IPS-18c (cell line): ENCODE measurements around the gene GPC2.
A peak's percentile ranks its signal among the peaks of the same experiment; 100 is the strongest.
"Not testable (repeated sequence)": the region's sequence is repeated elsewhere in the genome, so short reads cannot be mapped to it uniquely, and the experiment has no call there.

Source experiments
- H3K4me3 ChIP-seq: 2 replicates; pipeline ENCODE4 v1.7.0; 2013; ENCODE audit warnings: low read depth, mild to moderate bottlenecking, low read length, moderate library complexity; ENCODE audit not compliant: insufficient read depth
- H3K9me3 ChIP-seq: one replicate; pipeline ENCODE4 v1.6.1; 2013; ENCODE audit warnings: mild to moderate bottlenecking, low read length, moderate library complexity; ENCODE audit not compliant: control insufficient read depth, insufficient read depth

Gene GPC2

DNA sequence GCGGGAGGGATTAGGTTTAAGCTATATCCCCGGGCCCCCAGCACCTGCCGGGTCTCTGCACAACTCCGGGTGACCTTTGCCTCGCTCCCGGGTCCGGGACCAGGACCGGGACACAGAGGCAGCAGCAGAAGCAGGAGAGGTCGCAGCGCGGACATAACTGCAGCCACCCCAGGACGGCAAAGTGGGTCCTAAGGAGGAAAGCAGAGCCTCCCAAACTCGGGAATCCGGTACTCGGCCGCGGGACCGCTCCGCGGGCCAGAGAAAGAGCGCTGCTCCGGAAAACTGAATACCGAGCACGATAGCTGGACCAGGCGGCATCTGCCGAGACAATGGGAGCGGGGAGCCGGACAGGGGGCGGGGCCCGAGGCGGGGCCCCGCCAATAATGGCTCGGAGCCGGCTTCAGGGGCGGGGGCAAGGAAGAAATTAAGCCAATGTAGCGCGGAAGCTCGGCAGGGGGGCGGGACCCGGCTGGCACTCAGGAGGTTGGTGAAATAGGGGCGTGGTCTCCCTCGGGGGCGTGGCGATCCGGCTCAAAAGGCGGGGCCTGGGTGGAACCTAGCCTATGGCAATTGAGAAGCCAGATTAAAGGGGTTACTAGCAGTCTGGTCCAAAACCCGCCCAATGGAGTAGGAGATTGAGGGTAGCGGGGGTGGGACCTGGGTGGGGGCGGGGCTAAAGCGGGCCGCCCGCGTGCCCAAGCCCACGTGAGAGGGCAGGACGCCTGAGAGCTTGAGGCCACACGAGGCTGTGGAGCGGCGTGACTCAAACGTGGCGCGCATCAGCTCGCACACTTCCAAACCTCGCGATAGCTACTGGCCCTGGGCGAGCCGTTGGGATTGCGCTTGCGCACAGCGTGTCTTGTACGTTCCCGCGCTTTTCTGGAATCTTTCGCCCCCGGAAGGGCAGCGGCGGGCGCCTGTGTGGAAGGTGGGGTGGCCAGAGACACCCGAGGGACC is at the start of gene GPC2, which contains the start of gene STAG3:
TSS of gene GPC2 (minus strand) at position 337 of the 957 bp plus-strand sequence. CDS start at position 155, 182 bp downstream.
TSS of gene STAG3 (plus strand) at position 874 of the 957 bp plus-strand sequence. CDS start 2,639 bp downstream, outside the sequence.
- H3K4me3 ChIP-seq: peak within 1 kb of the TSS; percentile 97
- no peaks in the 10 kb centered on the region for H3K9me3 ChIP-seq

GRCh38 chr7:100224891-100225290 is 47.7 kb upstream of the GPC2 start:
- not testable (repeated sequence) for H3K4me3 ChIP-seq, H3K9me3 ChIP-seq

DNA sequence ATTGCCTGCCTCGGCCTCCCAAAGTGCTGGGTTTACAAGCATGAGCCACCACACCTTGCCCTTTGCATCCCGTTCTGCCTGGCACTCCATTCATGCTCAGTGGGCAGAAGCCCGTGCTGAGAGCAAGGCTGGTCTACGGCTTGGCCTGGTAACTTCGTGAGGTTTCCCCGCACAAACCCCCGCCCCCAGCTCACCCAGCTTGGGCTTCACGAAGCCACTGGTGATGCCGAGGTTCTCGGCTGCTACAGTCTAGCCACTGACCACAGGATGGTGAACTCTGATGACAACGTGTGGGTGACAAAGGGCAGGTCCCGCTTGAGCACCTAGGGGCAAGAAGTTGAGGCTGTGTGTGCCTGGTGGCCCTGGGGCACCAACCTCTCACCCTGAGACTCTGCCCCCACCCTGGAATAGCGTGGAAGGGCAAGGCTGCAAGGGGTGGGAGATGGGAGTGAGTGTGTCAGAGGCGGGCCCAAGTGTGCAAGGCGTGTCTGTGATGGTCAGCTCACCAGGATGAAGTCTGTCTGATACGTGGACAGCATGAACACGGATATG is 46.3 kb upstream of the GPC2 start:
- not testable (repeated sequence) for H3K4me3 ChIP-seq, H3K9me3 ChIP-seq

- no peaks in the 10 kb centered on the region for H3K9me3 ChIP-seq
- no peak overlapping the region for H3K4me3 ChIP-seq
Observed at GRCh38 chr7:100222445-100223132, 45.4 kb upstream of the GPC2 start.

GRCh38 chr7:100221767-100222444 is 44.7 kb upstream of the GPC2 start:
- no peak overlapping the region for H3K4me3 ChIP-seq

GRCh38 chr7:100221231-100221718 is 44.1 kb upstream of the GPC2 start:
- H3K9me3 ChIP-seq: no peaks in the 10 kb centered on the region
- no peak overlapping the region for H3K4me3 ChIP-seq

More at GRCh38 chr7:100221767-100222444, 44.7 kb upstream of the GPC2 start:
- H3K9me3 ChIP-seq: no peaks in the 10 kb centered on the region

DNA sequence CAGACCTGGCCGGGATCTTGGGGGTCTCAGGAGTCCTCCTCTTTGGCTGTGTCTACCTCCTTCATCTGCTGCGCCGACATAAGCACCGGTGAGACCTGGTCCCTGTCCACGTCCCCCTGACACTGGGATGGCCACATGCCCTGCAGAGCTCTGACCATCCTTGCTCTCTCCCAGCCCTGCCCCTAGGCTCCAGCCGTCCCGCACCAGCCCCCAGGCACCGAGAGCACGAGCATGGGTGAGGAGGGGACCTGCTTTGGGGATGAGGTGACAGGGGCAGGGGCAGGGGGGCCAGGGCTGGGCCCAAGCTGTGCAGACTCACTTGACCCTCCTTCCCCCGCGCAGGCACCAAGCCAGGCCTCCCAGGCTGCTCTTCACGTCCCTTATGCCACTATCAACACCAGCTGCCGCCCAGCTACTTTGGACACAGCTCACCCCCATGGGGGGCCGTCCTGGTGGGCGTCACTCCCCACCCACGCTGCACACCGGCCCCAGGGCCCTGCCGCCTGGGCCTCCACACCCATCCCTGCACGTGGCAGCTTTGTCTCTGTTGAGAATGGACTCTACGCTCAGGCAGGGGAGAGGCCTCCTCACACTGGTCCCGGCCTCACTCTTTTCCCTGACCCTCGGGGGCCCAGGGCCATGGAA is 43.5 kb upstream of the GPC2 start:
- H3K9me3 ChIP-seq: no peaks in the 10 kb centered on the region
- H3K4me3 ChIP-seq: no peak overlapping the region

DNA sequence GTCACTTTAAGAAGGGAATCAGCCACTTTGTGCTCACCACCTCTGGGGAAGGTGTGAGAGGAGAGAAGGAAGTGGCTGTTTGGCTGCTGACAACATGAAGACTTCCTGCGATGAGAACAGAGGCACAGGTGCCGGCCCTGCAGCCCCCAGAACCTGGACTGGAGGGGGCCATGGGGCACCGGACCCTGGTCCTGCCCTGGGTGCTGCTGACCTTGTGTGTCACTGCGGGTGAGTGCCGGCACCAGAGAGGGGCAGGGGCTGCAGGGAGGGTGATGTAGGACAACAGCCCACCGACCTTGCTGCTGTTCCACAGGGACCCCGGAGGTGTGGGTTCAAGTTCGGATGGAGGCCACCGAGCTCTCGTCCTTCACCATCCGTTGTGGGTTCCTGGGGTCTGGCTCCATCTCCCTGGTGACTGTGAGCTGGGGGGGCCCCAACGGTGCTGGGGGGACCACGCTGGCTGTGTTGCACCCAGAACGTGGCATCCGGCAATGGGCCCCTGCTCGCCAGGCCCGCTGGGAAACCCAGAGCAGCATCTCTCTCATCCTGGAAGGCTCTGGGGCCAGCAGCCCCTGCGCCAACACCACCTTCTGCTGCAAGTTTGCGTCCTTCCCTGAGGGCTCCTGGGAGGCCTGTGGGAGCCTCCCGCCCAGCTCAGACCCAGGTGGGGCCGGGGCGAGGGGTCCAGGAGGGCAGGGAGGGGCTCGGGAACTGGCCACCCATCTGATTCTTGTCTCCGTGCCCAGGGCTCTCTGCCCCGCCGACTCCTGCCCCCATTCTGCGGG is 42.8 kb upstream of the GPC2 start, which contains the start of gene PVRIG:
TSS of gene PVRIG (plus strand) at position 149 of the 785 bp plus-strand sequence. CDS start at position 171, 22 bp downstream.
- H3K4me3 ChIP-seq, H3K9me3 ChIP-seq: not testable (repeated sequence)

GRCh38 chr7:100219271-100219737 is 42.1 kb upstream of the GPC2 start:
- no peaks in the 10 kb centered on the region for H3K9me3 ChIP-seq
- H3K4me3 ChIP-seq: no peak overlapping the region

DNA sequence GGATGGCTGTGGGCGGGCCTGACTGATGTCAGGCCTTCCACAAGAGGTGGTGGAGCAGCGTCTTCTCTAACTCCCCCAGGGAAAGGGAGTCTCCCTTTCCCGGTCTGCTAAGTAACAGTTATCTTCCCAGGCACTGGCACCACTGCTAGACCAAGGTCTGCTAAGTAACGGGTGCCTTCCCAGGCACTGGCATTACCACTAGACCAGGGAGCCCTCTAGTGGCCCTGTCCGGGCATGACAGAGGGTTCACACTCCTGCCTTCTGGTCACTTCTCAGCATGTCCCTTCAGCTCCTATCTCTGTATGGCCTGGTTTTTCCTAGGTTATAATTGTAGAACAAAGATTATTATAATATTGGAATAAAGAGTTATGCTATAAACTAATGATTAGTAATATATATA is 40.8 kb upstream of the GPC2 start:
- not testable (repeated sequence) for H3K9me3 ChIP-seq, H3K4me3 ChIP-seq

DNA sequence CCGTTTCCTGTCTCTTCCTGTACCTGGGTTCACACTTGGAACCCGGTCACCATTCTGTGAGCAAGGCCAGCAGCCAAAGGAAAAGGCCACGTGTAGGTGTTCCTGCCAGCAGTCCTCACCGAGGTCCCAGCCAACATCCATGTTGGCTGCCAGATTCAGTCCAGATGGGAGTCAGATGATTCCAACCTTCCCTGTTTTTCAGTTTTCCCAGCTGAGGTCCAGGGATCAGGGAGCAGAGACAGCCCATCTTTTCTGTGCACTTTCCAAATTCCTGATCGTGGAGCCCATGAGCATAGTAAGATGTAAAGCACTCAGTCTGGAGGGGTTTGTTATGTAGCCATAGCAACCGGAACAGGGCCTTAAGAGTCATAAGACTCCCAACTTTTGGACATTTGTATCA is 38.7 kb upstream of the GPC2 start:
- no peaks in the 10 kb centered on the region for H3K9me3 ChIP-seq
- no peak overlapping the region for H3K4me3 ChIP-seq

GRCh38 chr7:100214356-100214755 is 37.2 kb upstream of the GPC2 start:
- H3K9me3 ChIP-seq: not testable (repeated sequence)

DNA sequence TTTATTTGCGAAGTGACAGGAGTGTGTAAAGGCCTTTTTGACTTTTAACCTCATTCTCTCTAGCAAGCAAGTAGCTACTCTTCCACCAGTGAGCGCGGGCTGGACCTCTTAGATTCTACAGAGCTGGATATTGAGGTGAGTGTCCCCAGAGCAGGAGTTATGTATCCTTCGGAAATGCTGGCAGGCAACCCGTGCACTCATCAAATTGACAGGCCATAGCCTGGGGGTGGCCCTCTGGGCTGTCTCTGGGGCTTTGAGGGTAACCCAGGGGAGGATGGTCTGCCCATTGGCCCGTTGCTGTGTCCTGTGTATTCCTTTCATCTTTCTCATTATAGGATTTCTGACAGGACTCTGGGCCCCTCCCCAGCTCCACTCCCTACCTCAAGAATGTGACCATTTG is 36.5 kb upstream of the GPC2 start:
- H3K9me3 ChIP-seq: no peaks in the 10 kb centered on the region
- H3K4me3 ChIP-seq: no peak overlapping the region

More at GRCh38 chr7:100214356-100214755, 37.2 kb upstream of the GPC2 start:
- not testable (repeated sequence) for H3K4me3 ChIP-seq

- H3K9me3 ChIP-seq: no peaks in the 10 kb centered on the region
- no peak overlapping the region for H3K4me3 ChIP-seq
Observed at GRCh38 chr7:100212631-100213286, 35.6 kb upstream of the GPC2 start.

- Histone ChIP-seq H3K9me3 (no peaks in the 10 kb centered on the region), H3K4me3 (no peak overlapping the region)
Observed at GRCh38 chr7:100211342-100211780, 34.2 kb upstream of the GPC2 start.
